Measurements from ENCODE around the gene RAET1E. TPM values are rescaled to one million over a fixed set of nuclear protein-coding genes. Genes with fewer than 3 reads are reported as not detected.
A peak's percentile ranks its signal among the peaks of the same experiment; 100 is the strongest.
"Not testable (repeated sequence)": the region's sequence is repeated elsewhere in the genome, so short reads cannot be mapped to it uniquely, and the experiment has no call there.

RAET1E gene
- total RNA-seq, 1 donor from 2014 or later: 27.5 TPM

DNA sequence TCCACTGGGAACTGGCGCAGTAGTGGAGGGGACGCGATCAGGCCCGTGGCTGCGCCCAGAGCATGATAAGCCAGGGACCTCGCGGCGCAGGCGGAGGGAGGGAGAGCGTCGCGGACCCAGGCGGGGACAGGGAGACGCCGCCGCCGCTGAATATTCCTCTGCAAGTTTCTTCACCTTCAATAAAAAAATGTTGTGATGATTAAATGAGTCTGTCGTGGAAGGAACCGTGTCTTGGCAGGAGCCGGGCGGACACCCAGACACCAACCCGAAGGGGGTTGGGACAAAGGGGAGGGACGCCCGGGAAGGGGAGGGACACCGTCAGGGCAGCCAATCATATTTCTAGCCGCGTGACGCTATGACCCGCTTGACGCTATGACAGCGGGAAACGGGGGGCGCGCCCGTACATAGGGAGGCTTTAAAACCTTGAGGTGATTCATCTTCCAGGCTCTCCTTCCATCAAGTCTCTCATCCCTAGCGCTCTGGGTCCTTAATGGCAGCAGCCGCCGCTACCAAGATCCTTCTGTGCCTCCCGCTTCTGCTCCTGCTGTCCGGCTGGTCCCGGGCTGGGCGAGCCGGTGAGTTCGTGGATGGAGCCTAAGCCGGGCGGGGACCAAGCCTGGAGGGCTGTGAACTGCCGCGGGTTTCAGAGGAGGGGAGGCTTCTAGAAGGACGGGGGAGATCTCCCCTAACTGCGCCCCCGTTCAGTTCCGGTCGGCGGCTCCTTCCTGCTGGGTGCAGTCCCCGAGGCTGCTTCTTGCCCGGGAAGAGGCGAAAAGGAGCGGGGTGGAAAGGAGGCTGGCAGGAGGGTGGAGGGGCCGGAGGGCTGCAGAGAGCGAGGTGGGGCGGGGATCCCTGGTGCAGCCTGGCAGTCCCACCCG is 43.9 kb upstream of the RAET1E start, which contains the start of gene ULBP2:
Gene ULBP2 (plus strand): TSS at position 432 of the 878 bp plus-strand sequence. CDS start 59 bp downstream, at position 491.
- DNase-seq (ENCODE audit: extremely low spot score in 2 of 2): peak; percentile 91 to 93
- Histone ChIP-seq H3K4me1 (peaks cover 31% of the 10 kb centered on the region), H3K27me3 (peaks cover 12% of the 10 kb centered on the region), H3K36me3 (no peaks in the 10 kb centered on the region), H3K4me3 (peak within 1 kb of the TSS; percentile 51 to 56), H3K27ac (no peak within 1 kb of the TSS), H3K9me3 (no peaks in the 10 kb centered on the region)
- intact Hi-C loops (cut with DNase I): no loop called here
- peak; percentile 79 to 84 for TF ChIP-seq POLR2AphosphoS5 (IDR thresholded peaks at IDR 0.05; ENCODE audit: insufficient read depth in 1 of 2, low read depth in 1 of 2)
- TF ChIP-seq, protein P1, sequence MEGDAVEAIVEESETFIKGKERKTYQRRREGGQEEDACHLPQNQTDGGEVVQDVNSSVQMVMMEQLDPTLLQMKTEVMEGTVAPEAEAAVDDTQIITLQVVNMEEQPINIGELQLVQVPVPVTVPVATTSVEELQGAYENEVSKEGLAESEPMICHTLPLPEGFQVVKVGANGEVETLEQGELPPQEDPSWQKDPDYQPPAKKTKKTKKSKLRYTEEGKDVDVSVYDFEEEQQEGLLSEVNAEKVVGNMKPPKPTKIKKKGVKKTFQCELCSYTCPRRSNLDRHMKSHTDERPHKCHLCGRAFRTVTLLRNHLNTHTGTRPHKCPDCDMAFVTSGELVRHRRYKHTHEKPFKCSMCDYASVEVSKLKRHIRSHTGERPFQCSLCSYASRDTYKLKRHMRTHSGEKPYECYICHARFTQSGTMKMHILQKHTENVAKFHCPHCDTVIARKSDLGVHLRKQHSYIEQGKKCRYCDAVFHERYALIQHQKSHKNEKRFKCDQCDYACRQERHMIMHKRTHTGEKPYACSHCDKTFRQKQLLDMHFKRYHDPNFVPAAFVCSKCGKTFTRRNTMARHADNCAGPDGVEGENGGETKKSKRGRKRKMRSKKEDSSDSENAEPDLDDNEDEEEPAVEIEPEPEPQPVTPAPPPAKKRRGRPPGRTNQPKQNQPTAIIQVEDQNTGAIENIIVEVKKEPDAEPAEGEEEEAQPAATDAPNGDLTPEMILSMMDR (IDR thresholded peaks at IDR 0.05): no peak
- TF ChIP-seq POLR2A (IDR thresholded peaks at IDR 0.05): peak in 1 of 2 donors; percentile 21

DNA sequence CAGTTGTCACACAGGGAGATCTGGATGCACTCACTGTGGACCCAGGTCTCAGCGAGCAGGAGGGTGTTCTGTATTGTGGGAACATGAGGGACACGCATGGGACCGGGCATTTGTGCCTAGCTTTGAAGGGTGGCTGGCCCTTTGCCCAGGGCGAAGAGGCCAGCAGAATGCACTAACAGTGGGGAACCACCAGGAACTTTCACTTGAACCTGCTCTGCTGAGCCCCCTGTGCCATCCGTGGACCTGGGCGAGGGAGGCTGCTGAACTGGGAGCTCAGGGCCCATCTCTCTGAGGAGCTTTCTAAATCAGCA is 42.7 kb upstream of the RAET1E start:
- no peak overlapping the region for H3K4me3 ChIP-seq
- no peak overlapping the region for H3K27ac ChIP-seq
- H3K9me3 ChIP-seq: no peaks in the 10 kb centered on the region
- TF ChIP-seq, protein P1 (IDR thresholded peaks at IDR 0.05): no peak
- TF ChIP-seq POLR2A (IDR thresholded peaks at IDR 0.05): no peak
- no peak for TF ChIP-seq POLR2AphosphoS5 (IDR thresholded peaks at IDR 0.05; ENCODE audit: insufficient read depth in 1 of 2, low read depth in 1 of 2)
- intact Hi-C loops (cut with DNase I): no loop called here
- H3K27me3 ChIP-seq: peaks cover 14% of the 10 kb centered on the region
- H3K4me1 ChIP-seq: peaks cover 31% of the 10 kb centered on the region
- H3K36me3 ChIP-seq: no peaks in the 10 kb centered on the region
- peak in 1 of 2 donors; percentile 82 for DNase-seq (ENCODE audit: extremely low spot score in 2 of 2)

DNA sequence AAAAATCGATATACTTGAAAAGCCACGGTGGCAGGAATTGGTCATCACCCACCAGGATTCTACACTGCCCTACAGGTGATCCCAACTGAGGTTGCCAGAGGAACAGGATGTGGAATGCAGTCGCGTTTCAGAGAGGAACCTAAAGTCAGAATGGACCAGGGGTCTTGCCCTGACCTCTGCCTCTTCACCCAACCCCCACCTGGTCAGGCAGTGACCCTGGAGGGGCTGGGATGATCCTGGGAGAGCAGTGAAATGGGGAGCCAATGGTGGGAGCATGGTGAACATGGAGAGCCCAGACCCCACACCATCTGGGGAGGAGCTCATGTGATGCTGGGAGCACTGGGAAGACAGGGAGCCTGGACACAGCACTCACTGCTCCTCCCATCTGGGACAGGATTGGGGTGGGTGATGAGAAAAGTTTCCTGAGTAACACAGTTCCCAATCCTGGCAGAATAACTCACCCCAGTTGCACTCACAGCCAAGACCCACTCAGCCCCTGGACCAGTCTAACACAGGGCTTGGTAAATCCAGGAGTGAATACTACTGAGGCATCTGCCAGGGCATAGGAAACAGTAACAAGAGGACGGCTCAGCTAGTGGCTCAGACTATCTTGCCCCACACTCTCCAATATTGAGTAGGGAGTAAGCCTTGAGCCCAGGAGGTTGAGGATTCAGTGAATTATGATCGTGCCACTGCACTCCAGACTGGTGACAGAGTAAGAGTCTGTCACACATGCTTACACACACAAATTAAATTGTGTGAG is 42.2 kb upstream of the RAET1E start:
- no peak overlapping the region for H3K27ac ChIP-seq
- no peak overlapping the region for H3K4me3 ChIP-seq
- no peaks in the 10 kb centered on the region for H3K36me3 ChIP-seq
- peaks cover 31% of the 10 kb centered on the region for H3K4me1 ChIP-seq
- TF ChIP-seq POLR2A (IDR thresholded peaks at IDR 0.05) (no peak), POLR2AphosphoS5 (IDR thresholded peaks at IDR 0.05; ENCODE audit: insufficient read depth in 1 of 2, low read depth in 1 of 2) (no peak)
- TF ChIP-seq, protein P1 (IDR thresholded peaks at IDR 0.05): no peak
- peak in 1 of 2 donors; percentile 58 for DNase-seq (ENCODE audit: extremely low spot score in 2 of 2)
- H3K9me3 ChIP-seq: no peaks in the 10 kb centered on the region
- intact Hi-C loops (cut with DNase I): no loop called here
- peaks cover 15% of the 10 kb centered on the region for H3K27me3 ChIP-seq

DNA sequence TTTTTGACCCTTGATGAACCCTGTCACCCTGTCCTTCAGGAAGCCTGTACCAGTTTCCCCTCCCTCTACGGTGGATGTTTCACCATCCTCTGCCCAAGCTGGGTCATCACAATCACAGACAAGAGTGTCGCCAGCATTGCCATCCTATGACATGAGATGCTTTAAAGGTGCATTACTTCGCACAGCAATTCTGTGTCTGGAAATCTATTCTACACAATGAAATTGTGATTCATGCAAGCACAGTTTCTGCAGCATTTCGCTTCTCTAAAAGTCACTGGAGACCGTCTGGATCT is 41.4 kb upstream of the RAET1E start:
- H3K4me1 ChIP-seq: peaks cover 31% of the 10 kb centered on the region
- no peak for DNase-seq (ENCODE audit: extremely low spot score in 2 of 2)
- H3K27me3 ChIP-seq: peaks cover 15% of the 10 kb centered on the region
- TF ChIP-seq POLR2AphosphoS5 (IDR thresholded peaks at IDR 0.05; ENCODE audit: insufficient read depth in 1 of 2, low read depth in 1 of 2) (no peak), POLR2A (IDR thresholded peaks at IDR 0.05) (no peak)
- no peak overlapping the region for H3K4me3 ChIP-seq
- no peak overlapping the region for H3K27ac ChIP-seq
- intact Hi-C loops (cut with DNase I): no loop called here
- no peaks in the 10 kb centered on the region for H3K36me3 ChIP-seq
- no peaks in the 10 kb centered on the region for H3K9me3 ChIP-seq

DNA sequence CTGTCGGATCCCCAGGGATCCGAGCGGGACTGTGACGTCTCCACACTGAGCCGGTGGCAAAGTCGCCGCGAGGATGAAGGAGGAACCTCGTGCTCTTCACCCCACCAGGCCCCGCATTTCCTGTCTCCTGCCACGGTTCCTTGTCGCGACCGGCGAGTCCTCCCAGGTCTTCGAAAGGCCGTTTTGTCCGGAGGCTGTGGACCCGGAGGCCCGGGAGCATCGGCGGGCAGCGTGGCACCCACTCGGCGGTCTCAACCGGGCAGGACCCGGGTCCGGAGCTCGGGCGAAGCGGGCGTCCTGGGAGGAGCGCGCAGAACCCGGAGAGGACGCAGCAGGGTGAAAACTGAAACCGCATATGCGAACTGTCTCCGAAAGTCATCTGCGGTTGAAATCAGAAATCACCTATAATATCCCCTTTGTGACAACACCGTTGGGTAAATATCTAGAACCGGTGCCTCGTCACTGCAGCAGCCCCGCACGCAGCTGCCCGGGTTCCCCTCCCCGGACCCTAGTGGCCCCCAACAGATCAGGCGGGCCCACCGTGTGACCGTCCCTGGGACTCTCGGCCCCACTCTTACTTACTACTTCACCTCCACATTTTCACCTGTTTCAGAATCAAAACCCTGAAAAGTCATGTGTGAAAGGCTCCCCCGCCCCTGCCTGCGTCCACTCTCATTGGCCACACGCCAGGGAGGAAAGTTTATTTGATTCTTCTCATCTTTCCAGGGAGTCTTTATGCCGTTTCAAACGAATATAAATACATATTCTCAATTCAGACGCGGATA is 40.9 kb upstream of the RAET1E start:
- intact Hi-C loops (cut with DNase I): no loop called here

DNA sequence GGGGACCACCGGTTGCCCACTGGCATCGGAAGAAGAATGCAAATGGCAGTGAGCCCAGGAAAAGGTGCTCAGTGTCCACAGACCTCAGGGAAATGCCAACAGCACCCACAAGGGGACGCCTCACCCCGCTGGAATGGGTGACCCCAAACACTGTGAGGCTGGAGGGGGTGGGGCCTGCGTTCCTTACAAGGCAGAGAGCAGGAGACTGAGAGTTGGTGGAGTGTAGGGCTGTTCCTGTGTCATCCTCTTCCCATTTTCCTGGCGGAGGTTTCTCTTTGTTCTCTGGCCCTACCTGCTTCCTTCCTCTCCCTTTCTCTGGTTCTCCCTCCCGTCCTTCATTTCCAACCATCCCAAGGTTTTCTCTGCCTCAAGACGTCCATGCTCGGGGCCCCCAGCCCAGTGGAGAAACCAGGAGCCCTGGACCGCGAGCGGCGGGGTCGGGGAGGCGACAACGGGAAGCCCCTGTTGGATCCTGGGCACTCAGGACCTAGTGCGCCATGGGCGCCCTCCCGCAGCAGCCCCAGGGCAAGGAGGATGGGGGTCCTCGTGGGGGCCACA is 40.2 kb upstream of the RAET1E start:
- intact Hi-C loops (cut with DNase I); H3K9me3 ChIP-seq; DNase-seq (ENCODE audit: extremely low spot score in 2 of 2); H3K36me3 ChIP-seq; H3K27ac ChIP-seq: not testable (repeated sequence)
- Histone ChIP-seq H3K4me1 (peaks cover 31% of the 10 kb centered on the region), H3K4me3 (peak overlapping the region; percentile 38 to 43), H3K27me3 (peaks cover 15% of the 10 kb centered on the region)

More for the DNA sequence above, 40.9 kb upstream of the RAET1E start:
- peaks cover 31% of the 10 kb centered on the region for H3K4me1 ChIP-seq
- no peaks in the 10 kb centered on the region for H3K9me3 ChIP-seq
- peak overlapping the region; percentile 38 to 43 for H3K4me3 ChIP-seq
- peaks cover 15% of the 10 kb centered on the region for H3K27me3 ChIP-seq
- H3K27ac ChIP-seq: no peak overlapping the region
- peak in 1 of 2 donors; percentile 40 for TF ChIP-seq POLR2AphosphoS5 (IDR thresholded peaks at IDR 0.05; ENCODE audit: insufficient read depth in 1 of 2, low read depth in 1 of 2)
- TF ChIP-seq, protein P1 (IDR thresholded peaks at IDR 0.05): no peak
- DNase-seq (ENCODE audit: extremely low spot score in 2 of 2): no peak
- no peaks in the 10 kb centered on the region for H3K36me3 ChIP-seq
